ENCODE measurements around the gene OARD1. TPM values are rescaled to one million over a fixed set of nuclear protein-coding genes. Genes with fewer than 3 reads are reported as not detected.
"Not testable (repeated sequence)": the region's sequence is repeated elsewhere in the genome, so short reads cannot be mapped to it uniquely, and the experiment has no call there.

The OARD1 gene
- total RNA-seq: 44.8 TPM
- 50.9 TPM for polyA plus RNA-seq
- long read RNA-seq, donor 1, transcript OARD1-210 (6 exons, 3,330 nt): major isoform, 5 of 5 reads
- long read RNA-seq, donor 1, partial matches to known transcripts: 0 of 5 reads
- long read RNA-seq, donor 1, other reads (novel, unspliced or antisense): 0 of 5 reads
- long read RNA-seq, donor 2: 0 reads
- long read RNA-seq, donor 3, transcript OARD1-210 (6 exons, 3,330 nt): minor isoform, 12 of 78 reads
- long read RNA-seq, donor 3, transcript OARD1-202 (6 exons, 1,337 nt): major isoform, 13 of 78 reads
- long read RNA-seq, donor 3, partial matches to known transcripts: 38 of 78 reads
- long read RNA-seq, donor 3, other reads (novel, unspliced or antisense): 7 of 78 reads
- long read RNA-seq, donor 4, transcript OARD1-202 (6 exons, 1,337 nt): major isoform, 6 of 13 reads
- long read RNA-seq, donor 4, transcript OARD1-210 (6 exons, 3,330 nt): minor isoform, 5 of 13 reads
- long read RNA-seq, donor 4, partial matches to known transcripts: 0 of 13 reads
- long read RNA-seq, donor 4, other reads (novel, unspliced or antisense): 0 of 13 reads
- long read RNA-seq, donor 5, transcript OARD1-202 (6 exons, 1,337 nt): minor isoform, 8 of 45 reads
- long read RNA-seq, donor 5, transcript OARD1-210 (6 exons, 3,330 nt): major isoform, 12 of 45 reads
- long read RNA-seq, donor 5, partial matches to known transcripts: 15 of 45 reads
- long read RNA-seq, donor 5, other reads (novel, unspliced or antisense): 0 of 45 reads
- long read RNA-seq, donor 6, partial matches to known transcripts: 0 of 10 reads
- long read RNA-seq, donor 6, other reads (novel, unspliced or antisense): 0 of 10 reads
- long read RNA-seq, donor 7, transcript OARD1-202 (6 exons, 1,337 nt): minor isoform, 6 of 34 reads
- long read RNA-seq, donor 7, transcript OARD1-210 (6 exons, 3,330 nt): major isoform, 9 of 34 reads
- long read RNA-seq, donor 7, partial matches to known transcripts: 13 of 34 reads
- long read RNA-seq, donor 7, other reads (novel, unspliced or antisense): 0 of 34 reads
- long read RNA-seq, donor 8, partial matches to known transcripts: 0 of 4 reads
- long read RNA-seq, donor 8, other reads (novel, unspliced or antisense): 0 of 4 reads
- long read RNA-seq, donor 9, transcript OARD1-202 (6 exons, 1,337 nt): major isoform, 5 of 24 reads
- long read RNA-seq, donor 9, partial matches to known transcripts: 5 of 24 reads
- long read RNA-seq, donor 9, other reads (novel, unspliced or antisense): 0 of 24 reads
- long read RNA-seq, donor 10, transcript OARD1-210 (6 exons, 3,330 nt): major isoform, 8 of 28 reads
- long read RNA-seq, donor 10, partial matches to known transcripts: 5 of 28 reads
- long read RNA-seq, donor 10, other reads (novel, unspliced or antisense): 6 of 28 reads

GRCh38 chr6:41071923-41072835 lies at the start of gene OARD1:
TSS of gene OARD1 (minus strand) at chr6:41072356. CDS start at chr6:41071634, 722 bp downstream.
- peak in 8 of 9 donors; percentile 98 to 100 (median 99) for DNase-seq (ENCODE audit: low read depth in 6 of 9, low spot score in 9 of 9)
- Histone ChIP-seq H3K9me3 (ENCODE audit: control insufficient read depth in 2 of 2, insufficient read depth in 1 of 2, low read length in 1 of 2) (no peaks in the 10 kb centered on the region), H3K27ac (ENCODE audit: low read depth in 1 of 2, low read length in 1 of 2) (peak within 1 kb of the TSS; percentile 99), H3K4me3 (ENCODE audit: low read length in 2 of 2) (peak within 1 kb of the TSS; percentile 76 to 93), H3K27me3 (ENCODE audit: control insufficient read depth in 2 of 2, insufficient read depth in 1 of 2, low read length in 1 of 2) (no peaks in the 10 kb centered on the region), H3K36me3 (ENCODE audit: control insufficient read depth in 2 of 2, insufficient read depth in 2 of 2, low read length in 1 of 2) (peaks cover 3 to 24% of the 10 kb centered on the region in 2 donors), H3K4me1 (ENCODE audit: control insufficient read depth in 2 of 2, insufficient read depth in 2 of 2, low read length in 2 of 2) (peaks cover 17 to 25% of the 10 kb centered on the region in 2 donors)
- under 1% methylated on average over 63 of the region's 63 CpGs for WGBS

- no peak overlapping the region for H3K4me3 ChIP-seq (ENCODE audit: low read length in 2 of 2)
- WGBS: 95% methylated on average over 1 of the region's 1 CpG
These were observed 47.9 kb upstream of the OARD1 start for GRCh38 chr6:41120058-41120457.

GRCh38 chr6:41119508-41119907 lies 47.4 kb upstream of the OARD1 start:
- H3K27me3 ChIP-seq (ENCODE audit: control insufficient read depth in 2 of 2, insufficient read depth in 1 of 2, low read length in 1 of 2): no peaks in the 10 kb centered on the region

More at GRCh38 chr6:41120058-41120457, 47.9 kb upstream of the OARD1 start:
- Histone ChIP-seq H3K27me3 (ENCODE audit: control insufficient read depth in 2 of 2, insufficient read depth in 1 of 2, low read length in 1 of 2) (no peaks in the 10 kb centered on the region), H3K36me3 (ENCODE audit: control insufficient read depth in 2 of 2, insufficient read depth in 2 of 2, low read length in 1 of 2) (peaks cover 0 to 6% of the 10 kb centered on the region in 2 donors), H3K27ac (ENCODE audit: low read depth in 1 of 2, low read length in 1 of 2) (no peak overlapping the region), H3K9me3 (ENCODE audit: control insufficient read depth in 2 of 2, insufficient read depth in 1 of 2, low read length in 1 of 2) (no peaks in the 10 kb centered on the region), H3K4me1 (ENCODE audit: control insufficient read depth in 2 of 2, insufficient read depth in 2 of 2, low read length in 2 of 2) (no peaks in the 10 kb centered on the region)
- DNase-seq (ENCODE audit: low read depth in 6 of 9, low spot score in 9 of 9): no peak

GRCh38 chr6:41115027-41115426 lies 42.9 kb upstream of the OARD1 start:
- WGBS: 98% methylated on average over 2 of the region's 2 CpGs
- not testable (repeated sequence) for H3K4me1 ChIP-seq (ENCODE audit: control insufficient read depth in 2 of 2, insufficient read depth in 2 of 2, low read length in 2 of 2); H3K27ac ChIP-seq (ENCODE audit: low read depth in 1 of 2, low read length in 1 of 2); H3K36me3 ChIP-seq (ENCODE audit: control insufficient read depth in 2 of 2, insufficient read depth in 2 of 2, low read length in 1 of 2); H3K4me3 ChIP-seq (ENCODE audit: low read length in 2 of 2); H3K9me3 ChIP-seq (ENCODE audit: control insufficient read depth in 2 of 2, insufficient read depth in 1 of 2, low read length in 1 of 2); H3K27me3 ChIP-seq (ENCODE audit: control insufficient read depth in 2 of 2, insufficient read depth in 1 of 2, low read length in 1 of 2); DNase-seq (ENCODE audit: low read depth in 6 of 9, low spot score in 9 of 9)

More at GRCh38 chr6:41119508-41119907, 47.4 kb upstream of the OARD1 start:
- 67% methylated on average over 1 of the region's 1 CpG for WGBS
- no peaks in the 10 kb centered on the region for H3K4me1 ChIP-seq (ENCODE audit: control insufficient read depth in 2 of 2, insufficient read depth in 2 of 2, low read length in 2 of 2)
- no peak for DNase-seq (ENCODE audit: low read depth in 6 of 9, low spot score in 9 of 9)
- H3K27ac ChIP-seq (ENCODE audit: low read depth in 1 of 2, low read length in 1 of 2): no peak overlapping the region
- H3K9me3 ChIP-seq (ENCODE audit: control insufficient read depth in 2 of 2, insufficient read depth in 1 of 2, low read length in 1 of 2): no peaks in the 10 kb centered on the region
- no peak overlapping the region for H3K4me3 ChIP-seq (ENCODE audit: low read length in 2 of 2)
- peaks cover 0 to 3% of the 10 kb centered on the region in 2 donors for H3K36me3 ChIP-seq (ENCODE audit: control insufficient read depth in 2 of 2, insufficient read depth in 2 of 2, low read length in 1 of 2)

GRCh38 chr6:41111017-41111416 lies 38.9 kb upstream of the OARD1 start:
- H3K27ac ChIP-seq (ENCODE audit: low read depth in 1 of 2, low read length in 1 of 2): no peak overlapping the region
- no peak overlapping the region for H3K4me3 ChIP-seq (ENCODE audit: low read length in 2 of 2)
- H3K27me3 ChIP-seq (ENCODE audit: control insufficient read depth in 2 of 2, insufficient read depth in 1 of 2, low read length in 1 of 2): no peaks in the 10 kb centered on the region
- 95% methylated on average over 3 of the region's 3 CpGs for WGBS
- no peaks in the 10 kb centered on the region for H3K9me3 ChIP-seq (ENCODE audit: control insufficient read depth in 2 of 2, insufficient read depth in 1 of 2, low read length in 1 of 2)
- H3K4me1 ChIP-seq (ENCODE audit: control insufficient read depth in 2 of 2, insufficient read depth in 2 of 2, low read length in 2 of 2): no peaks in the 10 kb centered on the region
- no peaks in the 10 kb centered on the region for H3K36me3 ChIP-seq (ENCODE audit: control insufficient read depth in 2 of 2, insufficient read depth in 2 of 2, low read length in 1 of 2)
- no peak for DNase-seq (ENCODE audit: low read depth in 6 of 9, low spot score in 9 of 9)

- Histone ChIP-seq H3K9me3 (ENCODE audit: control insufficient read depth in 2 of 2, insufficient read depth in 1 of 2, low read length in 1 of 2) (no peaks in the 10 kb centered on the region), H3K4me3 (ENCODE audit: low read length in 2 of 2) (no peak overlapping the region), H3K27ac (ENCODE audit: low read depth in 1 of 2, low read length in 1 of 2) (no peak overlapping the region), H3K4me1 (ENCODE audit: control insufficient read depth in 2 of 2, insufficient read depth in 2 of 2, low read length in 2 of 2) (no peaks in the 10 kb centered on the region), H3K27me3 (ENCODE audit: control insufficient read depth in 2 of 2, insufficient read depth in 1 of 2, low read length in 1 of 2) (no peaks in the 10 kb centered on the region), H3K36me3 (ENCODE audit: control insufficient read depth in 2 of 2, insufficient read depth in 2 of 2, low read length in 1 of 2) (peaks cover 19 to 26% of the 10 kb centered on the region in 2 donors)
- no peak for DNase-seq (ENCODE audit: low read depth in 6 of 9, low spot score in 9 of 9)
- WGBS: 98% methylated on average over 3 of the region's 3 CpGs
These were observed 31.7 kb upstream of the OARD1 start for GRCh38 chr6:41103847-41104246.

- 83% methylated on average over 42 of the region's 42 CpGs for WGBS
- no peaks in the 10 kb centered on the region for H3K4me1 ChIP-seq (ENCODE audit: control insufficient read depth in 2 of 2, insufficient read depth in 2 of 2, low read length in 2 of 2)
- peak in 2 of 9 donors; percentile 33 to 41 for DNase-seq (ENCODE audit: low read depth in 6 of 9, low spot score in 9 of 9)
These were observed 28.7 kb upstream of the OARD1 start for GRCh38 chr6:41100871-41101287.

GRCh38 chr6:41098366-41098765 lies 26.2 kb upstream of the OARD1 start:
- H3K4me3 ChIP-seq (ENCODE audit: low read length in 2 of 2): no peak overlapping the region
- H3K27ac ChIP-seq (ENCODE audit: low read depth in 1 of 2, low read length in 1 of 2): no peak overlapping the region
- H3K36me3 ChIP-seq (ENCODE audit: control insufficient read depth in 2 of 2, insufficient read depth in 2 of 2, low read length in 1 of 2): peaks cover 62 to 77% of the 10 kb centered on the region in 2 donors
- H3K9me3 ChIP-seq (ENCODE audit: control insufficient read depth in 2 of 2, insufficient read depth in 1 of 2, low read length in 1 of 2): no peaks in the 10 kb centered on the region
- WGBS: 94% methylated on average over 3 of the region's 3 CpGs
- no peaks in the 10 kb centered on the region for H3K4me1 ChIP-seq (ENCODE audit: control insufficient read depth in 2 of 2, insufficient read depth in 2 of 2, low read length in 2 of 2)
- DNase-seq (ENCODE audit: low read depth in 6 of 9, low spot score in 9 of 9): no peak
- no peaks in the 10 kb centered on the region for H3K27me3 ChIP-seq (ENCODE audit: control insufficient read depth in 2 of 2, insufficient read depth in 1 of 2, low read length in 1 of 2)

More at GRCh38 chr6:41100871-41101287, 28.7 kb upstream of the OARD1 start:
- H3K4me3 ChIP-seq (ENCODE audit: low read length in 2 of 2): no peak overlapping the region
- no peaks in the 10 kb centered on the region for H3K9me3 ChIP-seq (ENCODE audit: control insufficient read depth in 2 of 2, insufficient read depth in 1 of 2, low read length in 1 of 2)
- peaks cover 41 to 55% of the 10 kb centered on the region in 2 donors for H3K36me3 ChIP-seq (ENCODE audit: control insufficient read depth in 2 of 2, insufficient read depth in 2 of 2, low read length in 1 of 2)
- H3K27ac ChIP-seq (ENCODE audit: low read depth in 1 of 2, low read length in 1 of 2): no peak overlapping the region
- no peaks in the 10 kb centered on the region for H3K27me3 ChIP-seq (ENCODE audit: control insufficient read depth in 2 of 2, insufficient read depth in 1 of 2, low read length in 1 of 2)
